SJSA1 (cell line): ENCODE measurements around the gene NUP58. TPM values are rescaled to one million over a fixed set of nuclear protein-coding genes. Genes with fewer than 3 reads are reported as not detected.
"Not testable (repeated sequence)": the region's sequence is repeated elsewhere in the genome, so short reads cannot be mapped to it uniquely, and the experiment has no call there.

ENCODE experiments used
- DNase-seq, 2 experiments: peaks; one replicate each; pipeline ENCODE4 v3.0.0-alpha.2; 2015 to 2020; ENCODE audit warnings: low spot score in 2 of 2, low read depth in 1 of 2
- H3K27ac ChIP-seq: fragments of 250-450 bp; sonication (Bioruptor Pico); 2 replicates; pipeline ENCODE4 v1.5.1; 2020; ENCODE audit warnings: mild to moderate bottlenecking, moderate library complexity
- H3K27me3 ChIP-seq: fragments of 250-450 bp; sonication (Bioruptor Pico); replicated peaks from 2 replicates; pipeline ENCODE4 v1.5.1; 2020; ENCODE audit warnings: mild to moderate bottlenecking, moderate library complexity
- H3K36me3 ChIP-seq: fragments of 250-450 bp; sonication (Bioruptor Pico); 2 replicates; pipeline ENCODE4 v1.5.1; 2020; ENCODE audit warnings: mild to moderate bottlenecking
- H3K4me1 ChIP-seq: fragments of 250-450 bp; sonication (Bioruptor Pico); replicated peaks from 2 replicates; pipeline ENCODE4 v1.6.1; 2021; ENCODE audit warnings: mild to moderate bottlenecking
- H3K4me3 ChIP-seq: fragments of 250-450 bp; sonication (Bioruptor Pico); 2 replicates; pipeline ENCODE4 v1.5.1; 2020; ENCODE audit warnings: mild to moderate bottlenecking
- H3K9me3 ChIP-seq: fragments of 250-450 bp; sonication (Bioruptor Pico); replicated peaks from 2 replicates; pipeline ENCODE4 v1.5.1; 2020; ENCODE audit warnings: mild to moderate bottlenecking
- total RNA-seq: library from RNA; depleted of rRNA; stranded (reverse); fragments of >200 nt; shearing (Covaris generic); gene quantifications from 2 replicates; pipeline ENCODE4 v1.2.3, GENCODE V29; 2014

Gene NUP58
- total RNA-seq, 1 experiment from 2014 or later = 89.5 TPM

GRCh38 chr13:25286969-25287961, 14.2 kb upstream of the NUP58 start, which contains the start of gene MTMR6:
Gene MTMR6 (minus strand): TSS chr13:25287488. CDS start chr13:25287247, 241 bp downstream.
- peak within 1 kb of the TSS; percentile 76 for H3K4me3 ChIP-seq
- peak within 1 kb of the TSS; percentile 72 for H3K27ac ChIP-seq
- peaks cover 4% of the 10 kb centered on the region; the same call in 1 of the 2 replicates for H3K4me1 ChIP-seq
- no peaks in the 10 kb centered on the region for H3K27me3 ChIP-seq
- no peaks in the 10 kb centered on the region for H3K9me3 ChIP-seq
- peak; percentile 84 to 88 for DNase-seq
- 0 out of 2 replicates have a peak, but pooled peaks cover 5% of the 10 kb centered on the region for H3K36me3 ChIP-seq

- H3K27me3 ChIP-seq = no peaks in the 10 kb centered on the region
- DNase-seq = no peak
- H3K9me3 ChIP-seq = no peaks in the 10 kb centered on the region
- peaks cover 4% of the 10 kb centered on the region; the same call in 1 of the 2 replicates for H3K4me1 ChIP-seq
- H3K36me3 ChIP-seq = 0 out of 2 replicates have a peak, but pooled peaks cover 5% of the 10 kb centered on the region
- H3K27ac ChIP-seq = no peak overlapping the region
- H3K4me3 ChIP-seq = no peak overlapping the region
These were observed 12.5 kb upstream of the NUP58 start for GRCh38 chr13:25288966-25289365.

GRCh38 chr13:25291691-25292090, 9.7 kb upstream of the NUP58 start:
- Histone ChIP-seq H3K4me3 (no peak overlapping the region), H3K9me3 (no peaks in the 10 kb centered on the region), H3K4me1 (no peaks in the 10 kb centered on the region), H3K27ac (no peak overlapping the region), H3K36me3 (0 out of 2 replicates have a peak, but pooled peaks cover 5% of the 10 kb centered on the region), H3K27me3 (0 out of 2 replicates have a peak, but pooled peaks cover 2% of the 10 kb centered on the region)
- no peak for DNase-seq

- Histone ChIP-seq H3K27ac (no peak overlapping the region), H3K36me3 (no peaks in the 10 kb centered on the region), H3K4me1 (no peaks in the 10 kb centered on the region), H3K27me3 (peaks cover 2% of the 10 kb centered on the region; the same call in 1 of the 2 replicates), H3K4me3 (no peak overlapping the region), H3K9me3 (no peaks in the 10 kb centered on the region)
- DNase-seq = no peak
These were observed 9.1 kb upstream of the NUP58 start for GRCh38 chr13:25292301-25292700.

GRCh38 chr13:25295228-25295627, 6.2 kb upstream of the NUP58 start:
- no peak overlapping the region for H3K4me3 ChIP-seq
- DNase-seq = no peak
- H3K27ac ChIP-seq = no peak overlapping the region
- H3K36me3 ChIP-seq = no peaks in the 10 kb centered on the region
- peaks cover 2% of the 10 kb centered on the region; the same call in 1 of the 2 replicates for H3K27me3 ChIP-seq
- H3K4me1 ChIP-seq = no peaks in the 10 kb centered on the region
- no peaks in the 10 kb centered on the region for H3K9me3 ChIP-seq

- Histone ChIP-seq H3K4me3 (no peak overlapping the region), H3K4me1 (peaks cover under 1% of the 10 kb centered on the region; the same call in 1 of the 2 replicates), H3K27me3 (peaks cover 2% of the 10 kb centered on the region; the same call in 1 of the 2 replicates), H3K36me3 (no peaks in the 10 kb centered on the region), H3K27ac (no peak overlapping the region), H3K9me3 (no peaks in the 10 kb centered on the region)
- no peak for DNase-seq
These were observed 5.7 kb upstream of the NUP58 start for GRCh38 chr13:25295701-25296100.

- peak overlapping the region; percentile 86 for H3K27ac ChIP-seq
- peaks cover 11% of the 10 kb centered on the region for H3K4me1 ChIP-seq
- peaks cover 24% of the 10 kb centered on the region for H3K36me3 ChIP-seq
- H3K9me3 ChIP-seq = no peaks in the 10 kb centered on the region
- H3K4me3 ChIP-seq = peak overlapping the region; percentile 73
- DNase-seq = no peak
- peaks cover 2% of the 10 kb centered on the region; the same call in 1 of the 2 replicates for H3K27me3 ChIP-seq
These were observed 521 bp upstream of the NUP58 start for GRCh38 chr13:25300861-25301346.

- no peaks in the 10 kb centered on the region for H3K9me3 ChIP-seq
- no peak for DNase-seq
- H3K4me1 ChIP-seq = peaks cover 11% of the 10 kb centered on the region
- H3K36me3 ChIP-seq = peaks cover 30% of the 10 kb centered on the region
- H3K27me3 ChIP-seq = no peaks in the 10 kb centered on the region; the same call in 1 of the 2 replicates
- H3K27ac ChIP-seq = peak overlapping the region; percentile 86
- peak overlapping the region; percentile 73 for H3K4me3 ChIP-seq
These were observed 696 bp downstream of the NUP58 start for GRCh38 chr13:25302121-25302520.

- Histone ChIP-seq H3K4me1 (peaks cover 6% of the 10 kb centered on the region; the same call in 1 of the 2 replicates), H3K9me3 (no peaks in the 10 kb centered on the region), H3K36me3 (peaks cover 69% of the 10 kb centered on the region), H3K27me3 (no peaks in the 10 kb centered on the region), H3K4me3 (no peak overlapping the region), H3K27ac (no peak overlapping the region)
- no peak for DNase-seq
These were observed 5.4 kb downstream of the NUP58 start for GRCh38 chr13:25306671-25307464.

- Histone ChIP-seq H3K27ac (no peak overlapping the region), H3K27me3 (no peaks in the 10 kb centered on the region), H3K4me1 (no peaks in the 10 kb centered on the region), H3K9me3 (no peaks in the 10 kb centered on the region), H3K4me3 (no peak overlapping the region), H3K36me3 (peaks cover 85% of the 10 kb centered on the region)
- no peak for DNase-seq
These were observed 9.5 kb downstream of the NUP58 start for GRCh38 chr13:25310891-25311290.

- H3K9me3 ChIP-seq, H3K27ac ChIP-seq, DNase-seq, H3K27me3 ChIP-seq, H3K4me3 ChIP-seq, H3K4me1 ChIP-seq: not testable (repeated sequence)
- H3K36me3 ChIP-seq = peaks cover 81% of the 10 kb centered on the region
These were observed 17.5 kb downstream of the NUP58 start for GRCh38 chr13:25318946-25319345.

- H3K9me3 ChIP-seq = no peaks in the 10 kb centered on the region
- no peaks in the 10 kb centered on the region for H3K4me1 ChIP-seq
- no peak for DNase-seq
- H3K27ac ChIP-seq = no peak overlapping the region
- peaks cover 80% of the 10 kb centered on the region for H3K36me3 ChIP-seq
- H3K4me3 ChIP-seq = no peak overlapping the region
- H3K27me3 ChIP-seq = no peaks in the 10 kb centered on the region
These were observed 18.3 kb downstream of the NUP58 start for GRCh38 chr13:25319771-25320170.

GRCh38 chr13:25324100-25324499, 22.7 kb downstream of the NUP58 start:
- Histone ChIP-seq H3K4me1 (no peaks in the 10 kb centered on the region), H3K4me3 (no peak overlapping the region), H3K9me3 (no peaks in the 10 kb centered on the region), H3K36me3 (peaks cover 89% of the 10 kb centered on the region), H3K27ac (no peak overlapping the region), H3K27me3 (no peaks in the 10 kb centered on the region)
- DNase-seq = no peak
